ENCODE measurements around the gene FCRLA.
"Not testable (repeated sequence)": the region's sequence is repeated elsewhere in the genome, so short reads cannot be mapped to it uniquely, and the experiment has no call there.

Gene FCRLA

GRCh38 chr1:161706482-161707347, at the start of gene FCRLA:
Gene FCRLA (plus strand): TSS chr1:161707229. CDS start chr1:161707265, 36 bp downstream.
- no peaks in the 10 kb centered on the region for H3K36me3 ChIP-seq (ENCODE audit: insufficient read depth, low read length)
- no peaks in the 10 kb centered on the region for H3K4me1 ChIP-seq (ENCODE audit: insufficient read depth, low read length)
- peaks cover 0 to 2% of the 10 kb centered on the region in 2 donors for H3K27me3 ChIP-seq (ENCODE audit: control insufficient read depth in 1 of 2, insufficient read depth in 2 of 2, low read length in 2 of 2)
- no peak within 1 kb of the TSS for H3K9ac ChIP-seq (ENCODE audit: low read length)
- no peak within 1 kb of the TSS for H3K4me3 ChIP-seq (ENCODE audit: low read depth in 1 of 2, low read length in 2 of 2)
- no peak within 1 kb of the TSS for H3K27ac ChIP-seq (ENCODE audit: low read depth, low read length)
- no peaks in the 10 kb centered on the region for H3K9me3 ChIP-seq (ENCODE audit: low read length)

GRCh38 chr1:161658524-161658923, 48.5 kb upstream of the FCRLA start:
- H3K4me3 ChIP-seq (ENCODE audit: low read depth in 1 of 2, low read length in 2 of 2); H3K27ac ChIP-seq (ENCODE audit: low read depth, low read length); H3K9me3 ChIP-seq (ENCODE audit: low read length); H3K27me3 ChIP-seq (ENCODE audit: control insufficient read depth in 1 of 2, insufficient read depth in 2 of 2, low read length in 2 of 2); H3K9ac ChIP-seq (ENCODE audit: low read length); H3K36me3 ChIP-seq (ENCODE audit: insufficient read depth, low read length); H3K4me1 ChIP-seq (ENCODE audit: insufficient read depth, low read length): not testable (repeated sequence)

- H3K9ac ChIP-seq (ENCODE audit: low read length); H3K27ac ChIP-seq (ENCODE audit: low read depth, low read length); H3K4me1 ChIP-seq (ENCODE audit: insufficient read depth, low read length); H3K9me3 ChIP-seq (ENCODE audit: low read length); H3K4me3 ChIP-seq (ENCODE audit: low read depth in 1 of 2, low read length in 2 of 2); H3K36me3 ChIP-seq (ENCODE audit: insufficient read depth, low read length); H3K27me3 ChIP-seq (ENCODE audit: control insufficient read depth in 1 of 2, insufficient read depth in 2 of 2, low read length in 2 of 2): not testable (repeated sequence)
Measured at GRCh38 chr1:161661660-161662311, 45.2 kb upstream of the FCRLA start.

- H3K4me1 ChIP-seq (ENCODE audit: insufficient read depth, low read length); H3K36me3 ChIP-seq (ENCODE audit: insufficient read depth, low read length); H3K9ac ChIP-seq (ENCODE audit: low read length); H3K4me3 ChIP-seq (ENCODE audit: low read depth in 1 of 2, low read length in 2 of 2); H3K27me3 ChIP-seq (ENCODE audit: control insufficient read depth in 1 of 2, insufficient read depth in 2 of 2, low read length in 2 of 2); H3K27ac ChIP-seq (ENCODE audit: low read depth, low read length); H3K9me3 ChIP-seq (ENCODE audit: low read length): not testable (repeated sequence)
Measured at GRCh38 chr1:161662684-161663339, 44.2 kb upstream of the FCRLA start, which contains the start of gene FCGR2B. Gene FCGR2B (plus strand): TSS chr1:161663143. CDS start chr1:161663242, 99 bp downstream.

- H3K36me3 ChIP-seq (ENCODE audit: insufficient read depth, low read length); H3K27ac ChIP-seq (ENCODE audit: low read depth, low read length); H3K27me3 ChIP-seq (ENCODE audit: control insufficient read depth in 1 of 2, insufficient read depth in 2 of 2, low read length in 2 of 2); H3K4me1 ChIP-seq (ENCODE audit: insufficient read depth, low read length); H3K9ac ChIP-seq (ENCODE audit: low read length); H3K9me3 ChIP-seq (ENCODE audit: low read length); H3K4me3 ChIP-seq (ENCODE audit: low read depth in 1 of 2, low read length in 2 of 2): not testable (repeated sequence)
Measured at GRCh38 chr1:161663569-161663968, 43.5 kb upstream of the FCRLA start.

- not testable (repeated sequence) for H3K4me3 ChIP-seq (ENCODE audit: low read depth in 1 of 2, low read length in 2 of 2); H3K4me1 ChIP-seq (ENCODE audit: insufficient read depth, low read length); H3K9ac ChIP-seq (ENCODE audit: low read length); H3K9me3 ChIP-seq (ENCODE audit: low read length); H3K36me3 ChIP-seq (ENCODE audit: insufficient read depth, low read length); H3K27ac ChIP-seq (ENCODE audit: low read depth, low read length); H3K27me3 ChIP-seq (ENCODE audit: control insufficient read depth in 1 of 2, insufficient read depth in 2 of 2, low read length in 2 of 2)
Measured at GRCh38 chr1:161664689-161665088, 42.3 kb upstream of the FCRLA start.

- H3K9ac ChIP-seq (ENCODE audit: low read length); H3K9me3 ChIP-seq (ENCODE audit: low read length); H3K4me3 ChIP-seq (ENCODE audit: low read depth in 1 of 2, low read length in 2 of 2); H3K4me1 ChIP-seq (ENCODE audit: insufficient read depth, low read length); H3K36me3 ChIP-seq (ENCODE audit: insufficient read depth, low read length); H3K27me3 ChIP-seq (ENCODE audit: control insufficient read depth in 1 of 2, insufficient read depth in 2 of 2, low read length in 2 of 2); H3K27ac ChIP-seq (ENCODE audit: low read depth, low read length): not testable (repeated sequence)
Measured at GRCh38 chr1:161671045-161672020, 35.7 kb upstream of the FCRLA start.

GRCh38 chr1:161673437-161673836, 33.6 kb upstream of the FCRLA start:
- not testable (repeated sequence) for H3K9ac ChIP-seq (ENCODE audit: low read length); H3K4me1 ChIP-seq (ENCODE audit: insufficient read depth, low read length); H3K4me3 ChIP-seq (ENCODE audit: low read depth in 1 of 2, low read length in 2 of 2); H3K27me3 ChIP-seq (ENCODE audit: control insufficient read depth in 1 of 2, insufficient read depth in 2 of 2, low read length in 2 of 2); H3K9me3 ChIP-seq (ENCODE audit: low read length); H3K36me3 ChIP-seq (ENCODE audit: insufficient read depth, low read length); H3K27ac ChIP-seq (ENCODE audit: low read depth, low read length)

- not testable (repeated sequence) for H3K4me3 ChIP-seq (ENCODE audit: low read depth in 1 of 2, low read length in 2 of 2); H3K9ac ChIP-seq (ENCODE audit: low read length); H3K27me3 ChIP-seq (ENCODE audit: control insufficient read depth in 1 of 2, insufficient read depth in 2 of 2, low read length in 2 of 2); H3K36me3 ChIP-seq (ENCODE audit: insufficient read depth, low read length); H3K4me1 ChIP-seq (ENCODE audit: insufficient read depth, low read length); H3K9me3 ChIP-seq (ENCODE audit: low read length); H3K27ac ChIP-seq (ENCODE audit: low read depth, low read length)
Measured at GRCh38 chr1:161674447-161674846, 32.6 kb upstream of the FCRLA start.

GRCh38 chr1:161674908-161675307, 32.1 kb upstream of the FCRLA start:
- H3K4me1 ChIP-seq (ENCODE audit: insufficient read depth, low read length); H3K9ac ChIP-seq (ENCODE audit: low read length): not testable (repeated sequence)

GRCh38 chr1:161676441-161676840, 30.6 kb upstream of the FCRLA start:
- Histone ChIP-seq H3K27ac (ENCODE audit: low read depth, low read length) (no peak overlapping the region), H3K4me1 (ENCODE audit: insufficient read depth, low read length) (no peaks in the 10 kb centered on the region), H3K9ac (ENCODE audit: low read length) (no peak overlapping the region), H3K36me3 (ENCODE audit: insufficient read depth, low read length) (no peaks in the 10 kb centered on the region), H3K9me3 (ENCODE audit: low read length) (no peaks in the 10 kb centered on the region), H3K27me3 (ENCODE audit: control insufficient read depth in 1 of 2, insufficient read depth in 2 of 2, low read length in 2 of 2) (no peaks in the 10 kb centered on the region), H3K4me3 (ENCODE audit: low read depth in 1 of 2, low read length in 2 of 2) (no peak overlapping the region)

More at GRCh38 chr1:161674908-161675307, 32.1 kb upstream of the FCRLA start:
- not testable (repeated sequence) for H3K36me3 ChIP-seq (ENCODE audit: insufficient read depth, low read length); H3K27ac ChIP-seq (ENCODE audit: low read depth, low read length); H3K4me3 ChIP-seq (ENCODE audit: low read depth in 1 of 2, low read length in 2 of 2); H3K9me3 ChIP-seq (ENCODE audit: low read length); H3K27me3 ChIP-seq (ENCODE audit: control insufficient read depth in 1 of 2, insufficient read depth in 2 of 2, low read length in 2 of 2)
